ENCODE data around the gene HID1.

- TF ChIP-seq CREB1 (CRISPR knock-in tag; IDR thresholded peaks at IDR 0.05; ENCODE audit: low read depth) (no peak), JUNB (IDR thresholded peaks at IDR 0.05; ENCODE audit: unreplicated experiment) (no peak), CTCF (conservative IDR thresholded peaks at IDR 0.05; ENCODE audit: low read depth in 2 of 2) (no peak), ETS1 (IDR thresholded peaks at IDR 0.05) (no peak), STAT1 (IDR thresholded peaks at IDR 0.05; ENCODE audit: unreplicated experiment) (no peak), REST (IDR thresholded peaks at IDR 0.05; ENCODE audit: unreplicated experiment) (no peak), EZH2 (IDR thresholded peaks at IDR 0.05; ENCODE audit: low read depth, unreplicated experiment) (no peak), EZH2phosphoT487 (IDR thresholded peaks at IDR 0.05; ENCODE audit: unreplicated experiment) (no peak)
These were observed 7.5 kb downstream of the HID1 start for GRCh38 chr17:74964988-74965622.

Data from GM23338 (cell line).